ENCODE data around the gene CHST12.
"Not testable (repeated sequence)": the region's sequence is repeated elsewhere in the genome, so short reads cannot be mapped to it uniquely, and the experiment has no call there.

The CHST12 gene

GRCh38 chr7:2437537-2438148 lies 34.2 kb downstream of the CHST12 start:
- no peak for DNase-seq

DNA sequence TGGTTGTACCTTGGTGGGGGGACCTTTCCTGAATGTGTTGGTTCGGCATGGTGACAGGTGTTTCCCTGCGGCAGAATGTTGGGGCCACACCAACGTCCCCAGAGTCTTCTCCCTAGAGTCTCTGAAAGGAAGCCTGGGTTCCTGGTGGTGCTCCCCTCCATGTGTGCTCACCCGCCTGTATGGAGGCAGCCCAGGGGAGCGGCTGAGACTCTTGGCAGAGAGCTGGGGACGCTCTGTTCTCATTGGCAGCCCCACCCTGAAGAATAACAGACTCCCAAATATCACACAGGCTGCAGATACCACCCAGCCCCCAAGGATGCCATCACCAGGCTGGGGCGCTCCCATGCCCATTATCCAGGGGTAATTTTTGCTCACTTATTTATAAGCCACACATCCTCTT lies 34.8 kb downstream of the CHST12 start:
- no peak for DNase-seq

- DNase-seq, result no peak
Measured at GRCh38 chr7:2438775-2439174, 35.4 kb downstream of the CHST12 start.

GRCh38 chr7:2440608-2441245 lies 37.3 kb downstream of the CHST12 start:
- no peak for DNase-seq

DNA sequence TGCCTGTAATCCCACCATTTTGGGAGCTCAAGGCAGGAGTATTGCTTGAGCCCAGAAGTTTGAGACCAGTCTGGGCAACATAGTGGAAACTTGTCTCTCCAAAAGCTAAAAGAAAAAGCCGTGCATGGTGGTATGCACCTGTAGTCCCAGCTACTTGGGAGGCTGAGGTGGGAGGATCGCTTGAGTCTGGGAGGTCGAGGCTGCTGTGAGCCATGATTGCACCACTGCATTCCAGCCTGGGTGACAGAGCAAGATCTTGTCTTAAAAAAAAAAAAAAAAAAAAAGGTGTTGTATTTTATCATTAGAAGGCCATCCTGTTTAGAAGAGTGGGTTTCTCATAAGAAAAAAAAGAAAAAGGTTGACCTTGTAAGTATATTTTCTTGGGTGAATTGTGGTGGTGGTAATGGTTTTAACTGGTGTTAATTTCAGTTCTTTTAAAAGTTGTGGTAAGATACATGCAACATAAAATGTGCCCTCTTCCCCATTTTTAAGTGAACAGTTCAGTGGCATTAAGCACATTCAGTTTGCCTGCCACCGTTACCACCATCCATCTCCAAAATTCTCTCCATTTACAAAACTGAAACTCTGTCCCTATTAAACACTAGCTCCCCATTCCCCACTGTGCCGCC lies 38.1 kb downstream of the CHST12 start:
- no peak for DNase-seq

- DNase-seq, result no peak
Measured at GRCh38 chr7:2443491-2443890, 40.1 kb downstream of the CHST12 start.

- DNase-seq, result peak; percentile 54
Measured at GRCh38 chr7:2444476-2444875, 41.1 kb downstream of the CHST12 start.

GRCh38 chr7:2445047-2445446 lies 41.6 kb downstream of the CHST12 start:
- no peak for DNase-seq

DNA sequence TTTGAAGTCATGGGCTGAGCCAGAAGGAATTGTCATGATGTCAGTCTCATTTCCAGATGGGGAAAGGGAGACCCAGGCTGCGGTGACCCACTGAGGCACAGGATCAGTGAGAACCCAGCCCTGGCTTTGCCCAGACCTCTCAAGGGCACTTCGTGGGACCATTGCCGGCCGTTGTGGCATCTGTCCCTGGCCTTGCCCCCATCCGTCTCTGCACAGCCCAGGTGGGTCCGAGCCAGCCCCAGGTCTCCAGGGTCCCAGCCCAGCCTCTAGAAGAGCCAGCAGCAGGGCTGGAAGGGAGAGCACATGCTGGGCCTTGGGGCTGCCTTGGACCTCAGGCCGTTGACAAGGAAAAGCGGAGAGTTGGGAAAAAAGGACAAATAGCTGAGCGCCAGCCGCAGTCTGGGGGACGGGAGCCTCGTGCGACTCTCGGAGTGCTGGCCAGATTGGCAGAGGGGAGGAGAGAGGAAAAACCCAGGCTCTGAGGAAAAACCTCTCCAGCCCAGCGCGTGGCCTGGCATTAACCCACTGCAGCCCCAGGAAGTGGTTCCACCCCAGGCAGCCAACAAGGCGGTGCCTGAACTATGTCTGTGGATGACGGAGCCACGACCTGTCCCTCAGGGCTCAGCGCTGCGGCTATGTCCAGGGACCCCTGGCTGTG lies 42.6 kb downstream of the CHST12 start:
- no peak for DNase-seq

DNA sequence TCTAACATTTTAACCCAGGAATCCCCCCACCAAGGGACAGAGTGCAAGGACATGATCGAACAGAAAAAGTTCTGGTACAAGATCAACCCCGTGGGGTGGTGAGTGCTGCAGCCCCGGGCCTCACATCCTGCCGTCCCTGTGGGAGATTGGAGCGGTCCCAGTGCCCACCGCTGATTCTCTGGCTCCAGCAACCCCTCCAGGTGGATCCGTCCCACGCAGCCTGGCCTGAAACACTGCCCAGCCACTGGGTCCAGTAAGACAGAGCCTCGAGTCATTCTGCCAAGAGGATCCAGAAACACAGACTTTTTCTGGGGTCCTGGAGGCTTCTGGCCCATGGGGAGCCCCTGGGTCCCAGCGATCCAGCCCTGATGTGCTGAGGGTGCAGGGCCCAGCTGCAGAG lies 43.3 kb downstream of the CHST12 start:
- DNase-seq, result no peak

DNA sequence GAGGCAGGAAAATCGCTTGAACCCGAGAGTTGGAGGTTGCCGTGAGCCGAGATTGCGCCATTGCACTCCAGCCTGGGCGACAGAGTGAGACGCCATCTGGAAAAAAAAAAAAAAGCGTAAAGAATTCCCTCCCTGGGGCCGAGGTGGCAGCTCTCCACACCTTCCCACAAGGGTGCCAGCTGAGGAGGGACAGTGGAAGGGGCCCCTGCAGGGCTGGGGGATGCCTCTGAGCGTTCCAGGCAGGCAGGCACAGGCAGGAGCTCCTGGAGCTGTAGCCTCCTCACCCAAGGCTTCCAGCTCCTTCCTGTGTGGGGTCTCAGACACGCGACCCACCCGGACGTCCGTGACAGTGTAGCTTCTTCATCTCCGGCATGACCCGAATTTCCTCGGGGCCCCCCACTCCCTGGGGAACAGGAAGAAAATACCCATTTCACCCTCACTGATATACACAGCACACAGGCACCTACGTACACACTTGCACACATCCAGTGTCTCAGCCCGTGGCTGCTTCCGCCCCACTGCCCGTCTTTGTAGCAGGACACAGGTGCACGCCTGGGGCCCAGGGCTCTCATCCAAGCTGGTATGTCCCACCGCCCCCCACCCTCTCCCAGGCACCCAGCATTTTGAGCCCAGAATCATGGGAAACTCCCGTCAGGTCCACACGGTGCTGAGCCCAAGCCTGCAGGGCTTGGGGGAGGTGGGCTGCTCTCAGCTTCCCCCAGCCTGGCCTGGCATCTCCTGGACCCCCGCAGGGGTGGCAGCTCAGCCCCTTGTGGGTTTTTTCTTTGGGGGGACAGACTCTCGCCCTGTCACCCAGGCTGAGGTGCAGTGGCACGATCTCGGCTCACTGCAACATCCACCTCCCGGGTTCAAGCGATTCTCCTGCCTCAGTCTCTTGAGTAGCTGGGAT lies 47.0 kb downstream of the CHST12 start:
- no peak for DNase-seq

DNA sequence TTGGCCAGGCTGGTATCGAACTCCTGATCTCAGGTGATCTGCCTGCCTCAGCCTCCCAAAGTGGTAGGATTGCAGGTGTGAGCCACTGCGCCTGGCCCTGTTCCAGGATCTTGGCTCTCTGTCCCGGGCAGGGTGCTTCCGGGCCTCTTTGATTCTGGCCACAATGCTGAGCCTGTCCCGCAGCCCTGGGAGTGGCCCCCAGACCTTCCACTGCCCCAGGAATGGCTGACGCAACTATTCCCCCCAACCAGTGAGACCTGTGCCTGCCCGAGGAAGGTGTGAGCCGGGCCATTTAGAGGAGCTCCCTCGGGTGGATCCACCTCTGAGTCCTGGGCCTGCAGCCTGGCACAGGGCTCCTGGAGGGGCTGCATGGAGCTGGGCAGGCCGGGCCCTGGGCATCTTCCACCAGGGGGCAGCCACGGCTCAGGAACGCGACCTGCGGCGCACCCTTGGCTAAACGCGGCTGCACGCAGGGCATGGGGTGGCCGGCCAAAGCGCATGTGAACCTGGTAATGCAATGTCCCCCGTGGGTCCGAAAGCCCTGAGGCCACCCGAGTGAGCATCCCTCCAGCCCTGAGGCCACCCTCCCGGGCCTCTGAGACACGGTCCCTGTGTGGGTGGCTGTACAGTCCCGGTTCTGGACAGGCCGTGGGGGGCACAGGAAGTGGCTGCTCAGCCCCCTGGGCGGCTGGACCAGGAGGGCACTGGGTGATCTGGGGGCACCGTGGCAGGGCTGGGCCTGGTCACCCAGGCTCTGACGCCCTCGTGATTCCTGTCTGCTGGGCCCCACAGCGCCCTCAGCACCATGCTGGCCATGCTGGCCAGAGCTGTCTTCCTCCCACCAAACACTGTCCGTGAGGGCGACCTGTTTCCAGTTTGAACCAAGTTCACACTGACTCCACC lies 48.0 kb downstream of the CHST12 start:
- peak; percentile 47 for DNase-seq

- no peak for DNase-seq
Measured at GRCh38 chr7:2452074-2452507, 48.7 kb downstream of the CHST12 start.

DNA sequence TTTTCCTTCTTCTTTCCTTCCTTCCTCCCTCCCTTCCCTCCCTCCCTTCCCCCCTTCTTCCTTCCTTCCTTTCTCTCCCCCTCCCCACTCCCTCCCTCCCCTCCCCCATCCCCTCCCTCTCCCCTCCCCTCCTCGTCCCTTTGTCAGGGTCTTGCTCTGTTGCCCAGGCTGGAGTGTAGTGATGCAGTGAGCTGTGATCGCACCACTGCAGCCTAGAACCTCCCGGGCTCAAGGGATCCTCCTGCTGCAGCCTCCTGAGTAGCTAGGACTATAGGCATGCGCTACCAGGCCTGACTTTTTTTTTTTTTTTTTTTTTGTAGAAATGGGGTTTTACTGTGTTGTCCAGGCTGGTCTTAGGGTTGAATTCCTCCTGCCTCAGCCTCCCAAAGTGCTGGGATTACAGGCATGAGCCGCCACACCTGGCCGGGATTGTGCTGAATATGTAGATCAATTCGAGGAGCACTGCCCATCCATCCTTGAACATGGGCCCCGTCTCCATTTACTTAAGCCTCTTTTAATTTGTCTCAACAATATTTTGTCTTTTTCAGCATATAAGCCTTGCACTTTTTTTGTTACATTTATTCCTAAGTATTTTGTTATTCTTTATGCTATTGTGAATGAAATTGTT lies 49.3 kb downstream of the CHST12 start:
- DNase-seq, result no peak

DNA sequence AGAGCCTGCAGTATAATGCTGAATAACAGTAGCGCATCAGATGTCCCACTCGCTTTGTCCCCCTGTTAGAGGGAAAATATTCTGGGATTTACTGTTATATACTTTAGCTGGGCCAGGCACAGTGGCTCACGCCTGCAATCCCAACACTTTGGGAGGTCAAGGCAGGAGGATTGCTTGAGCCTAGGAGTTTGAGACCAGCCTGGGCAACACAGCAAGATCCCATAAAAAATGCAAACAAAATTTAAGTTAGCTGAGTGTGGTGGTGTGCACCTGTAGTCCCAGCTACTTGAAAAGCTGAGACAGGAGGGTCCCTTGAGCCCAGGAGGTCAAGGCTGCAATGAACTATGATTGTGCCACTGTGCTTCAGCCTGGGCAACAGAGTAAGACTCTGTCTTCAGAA lies 50.4 kb downstream of the CHST12 start:
- DNase-seq, result not testable (repeated sequence)

- DNase-seq, result no peak
Measured at GRCh38 chr7:2459674-2460073, 56.3 kb downstream of the CHST12 start.

DNA sequence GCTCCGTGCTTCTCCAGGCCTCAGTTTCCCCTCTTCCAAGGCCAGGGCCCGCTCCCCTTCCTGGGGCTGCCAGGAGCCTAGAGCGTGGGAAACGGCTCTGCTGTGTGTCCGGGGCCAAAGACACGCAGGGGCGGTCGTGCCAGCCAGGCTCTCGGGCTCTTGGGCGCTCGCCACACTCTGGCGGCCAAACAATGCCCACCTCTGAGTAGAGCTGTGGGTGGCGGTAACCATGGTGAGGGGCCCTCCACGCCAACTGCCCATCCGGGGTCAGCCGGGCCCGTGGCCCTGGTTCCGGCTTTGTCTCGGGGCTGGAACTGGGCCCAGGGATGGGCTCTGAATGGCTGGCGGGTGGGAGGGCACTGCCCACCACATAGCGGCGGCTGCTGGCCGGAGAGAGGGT lies 56.8 kb downstream of the CHST12 start:
- no peak for DNase-seq

GRCh38 chr7:2460641-2461040 lies 57.2 kb downstream of the CHST12 start:
- no peak for DNase-seq

GRCh38 chr7:2461268-2462026 lies 58.0 kb downstream of the CHST12 start:
- no peak for DNase-seq

- no peak for DNase-seq
Measured at GRCh38 chr7:2462731-2463130, 59.3 kb downstream of the CHST12 start.

DNA sequence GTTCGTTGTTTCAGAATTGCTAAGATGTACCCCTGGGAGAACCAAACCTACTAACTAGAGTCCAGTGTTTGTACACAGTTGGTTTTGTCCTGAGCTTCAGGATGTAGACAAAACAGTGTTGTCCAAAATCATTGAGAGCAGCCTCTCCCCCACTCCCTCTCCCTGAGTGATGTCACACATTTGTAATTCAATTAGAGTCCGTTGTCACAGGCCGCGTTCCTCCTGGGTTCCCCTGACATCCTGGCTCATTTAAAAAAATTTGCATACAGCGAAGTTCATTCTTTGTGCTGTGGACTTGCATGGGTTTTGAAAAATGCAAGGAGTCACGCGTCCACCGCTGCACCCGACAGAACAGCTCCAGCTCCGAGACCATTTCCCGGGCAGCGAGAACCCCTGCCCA lies 62.5 kb downstream of the CHST12 start:
- DNase-seq, result no peak
